ENCODE data around the gene TMEM245. TPM values are rescaled to one million over a fixed set of nuclear protein-coding genes. Genes with fewer than 3 reads are reported as not detected.

Gene TMEM245
- total and polyA plus RNA-seq, 10 of the 15 experiments (the other 5 are each of a cell fraction or from before 2014, with no cell fraction given): 7.4 to 36.1 (median 19.0) TPM

DNA sequence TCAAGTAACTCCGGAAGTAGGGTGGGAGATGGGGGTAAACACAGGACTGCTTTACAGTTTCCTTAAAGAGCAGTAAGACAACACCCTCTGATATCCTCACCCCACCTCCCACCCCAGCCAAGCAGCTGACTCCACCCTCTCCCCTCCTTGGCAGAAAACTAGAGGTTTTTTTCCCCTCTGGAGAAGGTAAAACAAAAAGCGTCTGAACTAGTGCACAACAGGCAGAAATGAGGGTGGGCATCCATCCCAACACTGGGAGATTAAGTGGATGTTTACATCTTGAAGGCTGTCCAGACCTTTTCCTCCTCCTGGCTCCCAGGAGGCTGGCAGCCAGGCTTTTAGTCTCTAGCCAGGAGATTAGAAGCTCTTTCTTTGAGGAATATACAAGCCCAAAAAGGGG lies 92.6 kb downstream of the TMEM245 start:
- CTCF ChIA-PET: no interaction called here
- Histone ChIP-seq H3K4me2 (ENCODE audit: control insufficient read depth, insufficient read depth) (no peak overlapping the region), H4K20me1 (ENCODE audit: control insufficient read depth, insufficient read depth) (no peaks in the 10 kb centered on the region), H3K9me3 (replicated peaks; ENCODE audit: control insufficient read depth, insufficient read depth, low read length) (no peaks in the 10 kb centered on the region), H3K36me3 (ENCODE audit: control insufficient read depth in 2 of 2, insufficient read depth in 2 of 2, low read length in 1 of 2) (peaks cover 0 to 2% of the 10 kb centered on the region in 2 experiments; a peak in 1 of 4 replicates), H3K79me2 (ENCODE audit: control insufficient read depth, insufficient read depth, low read length) (no peaks in the 10 kb centered on the region), H3K4me1 (ENCODE audit: control insufficient read depth, insufficient read depth, low read length) (no peaks in the 10 kb centered on the region), H2AFZ (ENCODE audit: control insufficient read depth, low read depth, low read length) (no peak overlapping the region), H3K27ac (ENCODE audit: control insufficient read depth, insufficient read depth) (no peak overlapping the region), H3K9ac (ENCODE audit: control insufficient read depth, insufficient read depth, low read length) (no peak overlapping the region), H3K27me3 (replicated peaks in 1 of 2; ENCODE audit: control insufficient read depth in 2 of 2, insufficient read depth in 2 of 2, low read length in 1 of 2) (no peaks in the 10 kb centered on the region), H3K4me3 (no peak overlapping the region)
- intact Hi-C loops (cut with micrococcal nuclease; ENCODE audit: unreplicated experiment) (no loop called here), in situ Hi-C loops (cut with MboI) (no loop called here)
- POLR2A ChIA-PET: no interaction called here
- TF ChIP-seq ESRRA (IDR thresholded peaks at IDR 0.05; ENCODE audit: low read length) (no peak), IRF5 (IDR thresholded peaks at IDR 0.05; ENCODE audit: borderline replicate concordance) (no peak), SPI1 (IDR thresholded peaks at IDR 0.05; ENCODE audit: borderline replicate concordance, insufficient read depth, low read depth, low read length) (no peak), HDAC2 (IDR thresholded peaks at IDR 0.05) (no peak), POLR2A (IDR thresholded peaks at IDR 0.05; ENCODE audit: low read depth, low read length) (no peak), CBFB (IDR thresholded peaks at IDR 0.05; ENCODE audit: low read depth) (no peak), ZNF384 (IDR thresholded peaks at IDR 0.05; ENCODE audit: borderline replicate concordance, low read depth, low read length) (no peak), PRDM15 (CRISPR knock-in tag; IDR thresholded peaks at IDR 0.05) (no peak), RBBP5 (conservative IDR thresholded peaks at IDR 0.05) (no peak), ZBED1 (IDR thresholded peaks at IDR 0.05; ENCODE audit: borderline replicate concordance) (no peak), ZSCAN29 (IDR thresholded peaks at IDR 0.05) (no peak)
- TF ChIP-seq, protein P1, sequence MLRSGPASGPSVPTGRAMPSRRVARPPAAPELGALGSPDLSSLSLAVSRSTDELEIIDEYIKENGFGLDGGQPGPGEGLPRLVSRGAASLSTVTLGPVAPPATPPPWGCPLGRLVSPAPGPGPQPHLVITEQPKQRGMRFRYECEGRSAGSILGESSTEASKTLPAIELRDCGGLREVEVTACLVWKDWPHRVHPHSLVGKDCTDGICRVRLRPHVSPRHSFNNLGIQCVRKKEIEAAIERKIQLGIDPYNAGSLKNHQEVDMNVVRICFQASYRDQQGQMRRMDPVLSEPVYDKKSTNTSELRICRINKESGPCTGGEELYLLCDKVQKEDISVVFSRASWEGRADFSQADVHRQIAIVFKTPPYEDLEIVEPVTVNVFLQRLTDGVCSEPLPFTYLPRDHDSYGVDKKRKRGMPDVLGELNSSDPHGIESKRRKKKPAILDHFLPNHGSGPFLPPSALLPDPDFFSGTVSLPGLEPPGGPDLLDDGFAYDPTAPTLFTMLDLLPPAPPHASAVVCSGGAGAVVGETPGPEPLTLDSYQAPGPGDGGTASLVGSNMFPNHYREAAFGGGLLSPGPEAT (IDR thresholded peaks at IDR 0.05; ENCODE audit: low read depth): no peak
- ATAC-seq (no peak), FAIRE-seq (no peak), DNase-seq (ENCODE audit: low read depth, low spot score) (no peak)
- WGBS (ENCODE audit: insufficient coverage, insufficient replicate concordance, low lambda C conversion rate, missing lambda C conversion rate): 100% methylated on average over 2 of the region's 2 CpGs
- RAD21 ChIA-PET (ENCODE audit: unreplicated experiment): no interaction called here
- no TSS peak for BruUV-seq (replicated peaks)
- SMC1A ChIA-PET (ENCODE audit: uncharacterized antibody, unreplicated experiment): interaction anchor here (1.0 kb wide), 1 partner anchor 13 kb away, joined by 3 read pairs; no protein-coding TSS in a partner anchor
